Body of pancreas (tissue), 4 donors: ENCODE measurements around the gene ALDH1A1. TPM values are rescaled to one million over a fixed set of nuclear protein-coding genes. Genes with fewer than 3 reads are reported as not detected.

Experiments
- ATAC-seq: fragments of 150-250 bp; one replicate; pipeline ENCODE4 v1.9.1; 2016
- DNase-seq, 4 donors: peaks; one replicate each; pipeline ENCODE4 v3.0.0-alpha.2; 2019
- H3K27ac ChIP-seq, 4 donors: fragments of 200-600 bp; sonication (generic); 1 replicate in 3 of 4; 2 replicates in 1 of 4; pipeline versions ENCODE4 v1.5.1 to v1.6.1; 2016 to 2019; ENCODE audit warnings: mild to moderate bottlenecking in 1 of 4, mixed read lengths in 1 of 4, moderate library complexity in 1 of 4
- H3K27me3 ChIP-seq, 2 donors: fragments of 200-600 bp; sonication (generic); one replicate each; pipeline ENCODE4 v1.6.0; 2016; ENCODE audit warnings: mild to moderate bottlenecking in 1 of 2
- H3K36me3 ChIP-seq, 2 donors: fragments of 200-600 bp; sonication (generic); replicated peaks in 1 of 2; 2 replicates each; pipeline ENCODE4 v1.5.1; 2016; ENCODE audit warnings: low read depth in 2 of 2; ENCODE audit not compliant: insufficient read depth in 1 of 2
- H3K4me1 ChIP-seq: fragments of 200-600 bp; sonication (generic); one replicate; pipeline ENCODE4 v1.6.0; 2016
- H3K4me3 ChIP-seq, 2 donors: fragments of 200-600 bp; sonication (generic); 1 replicate in 1 of 2; 2 replicates in 1 of 2; pipeline ENCODE4 v1.5.1; 2016 to 2019
- H3K9me3 ChIP-seq, 3 donors: fragments of 200-600 bp; sonication (generic); 1 replicate in 2 of 3; 2 replicates in 1 of 3; pipeline ENCODE4 v1.5.1; 2016
- POLR2A ChIP-seq, 3 donors: fragments of 450-650 bp; IDR thresholded peaks; one replicate each; pipeline ENCODE4 v1.6.1; 2016; ENCODE audit warnings: antibody characterized with exemption in 3 of 3, mild to moderate bottlenecking in 2 of 3
- WGBS, 2 donors: methylation state at CpG; one replicate each; pipeline ENCODE4 v1.1.5; 2017; 5-methylcytosine and 5-hydroxymethylcytosine counted together
- intact Hi-C: fragments of 100-400 bp; cut with DNase I; formaldehyde crosslinking; loops from one replicate; pipeline ENCODE4 v1.15.1; 2023
- total RNA-seq, 2 donors: library from RNA; depleted of rRNA; stranded (reverse); fragments of >200 nt; gene quantifications; one replicate each; pipeline ENCODE4 v1.1.0, GENCODE V29; 2016
- TF ChIP-seq, protein P1 (sequence below), 7 experiments: fragments of 450-650 bp in 4 of 7; fragments of 200-600 bp in 3 of 7; sonication (generic) in 3 of 7; IDR thresholded peaks; one replicate each; pipeline ENCODE4 v1.5.1; 2016 to 2019; ENCODE audit warnings: antibody characterized with exemption in 7 of 7

ALDH1A1 gene
- 100 to 1,000 TPM in 1 of 2 donors, 10 to 100 TPM in 1; 87.7 to 184 TPM for total RNA-seq

DNA sequence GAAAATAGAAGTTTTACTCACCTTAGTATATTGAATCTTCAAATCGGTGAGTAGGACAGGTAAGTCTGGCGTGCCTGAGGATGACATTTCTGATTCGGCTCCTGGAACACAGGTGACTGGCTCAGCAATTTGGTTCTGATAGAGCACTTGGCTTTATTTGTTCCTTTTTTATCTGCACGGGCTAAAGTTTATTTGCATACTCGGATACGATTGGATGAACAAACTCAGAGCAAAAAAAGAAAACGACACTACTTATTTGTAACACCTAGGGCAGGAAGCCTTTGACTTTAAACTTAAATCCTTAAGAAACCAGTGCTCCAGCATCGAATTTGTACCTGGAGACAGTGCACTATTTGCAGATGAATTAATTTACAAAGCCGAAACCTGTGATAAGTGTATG lies at the start of gene ALDH1A1:
Gene ALDH1A1 (minus strand): TSS at position 140 of the 400 bp plus-strand sequence. CDS start 53 bp downstream, at position 87.
- WGBS, 2 donors, result 0% methylated on average over 9 of the region's 9 CpGs
- ATAC-seq (peak; percentile 89), DNase-seq (peak; percentile 65 to 81 (median 72))
- intact Hi-C loops, result no loop called here
- peak within 1 kb of the TSS; percentile 46 to 48 for H3K4me3 ChIP-seq
- H3K9me3 ChIP-seq, result no peaks in the 10 kb centered on the region
- peak within 1 kb of the TSS; percentile 60 to 89 (median 80) for H3K27ac ChIP-seq
- H3K36me3 ChIP-seq, result no peaks in the 10 kb centered on the region
- H3K27me3 ChIP-seq, result no peaks in the 10 kb centered on the region
- TF ChIP-seq, protein P1, sequence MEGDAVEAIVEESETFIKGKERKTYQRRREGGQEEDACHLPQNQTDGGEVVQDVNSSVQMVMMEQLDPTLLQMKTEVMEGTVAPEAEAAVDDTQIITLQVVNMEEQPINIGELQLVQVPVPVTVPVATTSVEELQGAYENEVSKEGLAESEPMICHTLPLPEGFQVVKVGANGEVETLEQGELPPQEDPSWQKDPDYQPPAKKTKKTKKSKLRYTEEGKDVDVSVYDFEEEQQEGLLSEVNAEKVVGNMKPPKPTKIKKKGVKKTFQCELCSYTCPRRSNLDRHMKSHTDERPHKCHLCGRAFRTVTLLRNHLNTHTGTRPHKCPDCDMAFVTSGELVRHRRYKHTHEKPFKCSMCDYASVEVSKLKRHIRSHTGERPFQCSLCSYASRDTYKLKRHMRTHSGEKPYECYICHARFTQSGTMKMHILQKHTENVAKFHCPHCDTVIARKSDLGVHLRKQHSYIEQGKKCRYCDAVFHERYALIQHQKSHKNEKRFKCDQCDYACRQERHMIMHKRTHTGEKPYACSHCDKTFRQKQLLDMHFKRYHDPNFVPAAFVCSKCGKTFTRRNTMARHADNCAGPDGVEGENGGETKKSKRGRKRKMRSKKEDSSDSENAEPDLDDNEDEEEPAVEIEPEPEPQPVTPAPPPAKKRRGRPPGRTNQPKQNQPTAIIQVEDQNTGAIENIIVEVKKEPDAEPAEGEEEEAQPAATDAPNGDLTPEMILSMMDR (IDR thresholded peaks at IDR 0.05), result no peak
- peak; percentile 55 to 94 (median 94) for TF ChIP-seq POLR2A (IDR thresholded peaks at IDR 0.05)
- H3K4me1 ChIP-seq, result peaks cover 44% of the 10 kb centered on the region

DNA sequence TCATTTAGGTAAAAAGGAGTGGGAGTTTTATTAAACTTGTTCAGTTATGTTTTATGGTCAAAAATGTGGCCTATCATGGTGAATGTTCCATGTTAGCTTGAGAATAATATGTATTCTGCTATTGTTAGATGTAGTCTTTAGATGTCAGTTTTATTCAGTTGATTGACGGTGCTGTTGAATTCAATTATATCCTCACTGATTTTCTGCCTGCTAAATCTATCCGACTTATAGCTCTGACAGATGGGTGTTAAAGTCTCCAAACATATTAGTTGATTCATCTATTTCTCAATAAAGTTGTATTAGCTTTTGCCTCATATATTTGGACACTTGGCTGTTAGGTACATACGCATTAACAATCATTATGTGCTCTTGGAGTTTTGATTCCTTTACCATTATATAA lies 49.0 kb upstream of the ALDH1A1 start:
- ATAC-seq (no peak), DNase-seq (no peak)
- WGBS, 2 donors, result 93 to 100% methylated on average over 3 of the region's 3 CpGs
- Histone ChIP-seq H3K27me3 (no peaks in the 10 kb centered on the region), H3K36me3 (no peaks in the 10 kb centered on the region), H3K9me3 (no peaks in the 10 kb centered on the region), H3K4me1 (peaks cover 9% of the 10 kb centered on the region), H3K4me3 (no peak overlapping the region), H3K27ac (no peak overlapping the region)
- TF ChIP-seq, protein P1 (IDR thresholded peaks at IDR 0.05), result no peak
- no peak for TF ChIP-seq POLR2A (IDR thresholded peaks at IDR 0.05)
- intact Hi-C loops, result no loop called here

DNA sequence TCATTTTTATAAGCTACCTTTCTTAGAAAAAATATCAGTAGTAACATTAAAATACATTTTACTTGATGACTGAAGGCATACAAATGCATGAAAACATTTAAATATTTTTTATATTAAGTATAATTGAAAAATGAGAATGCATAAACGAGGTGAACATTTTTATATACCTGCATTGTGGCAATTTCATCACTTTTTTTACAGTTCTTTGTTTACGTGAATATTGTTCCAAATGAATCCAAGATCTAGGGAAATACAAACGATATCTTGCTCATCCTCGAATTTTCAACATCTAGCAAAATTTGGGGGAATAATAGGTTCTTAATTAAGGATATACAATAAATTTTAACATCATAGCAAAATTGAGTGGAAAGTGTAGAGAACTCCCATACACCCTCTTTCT lies 45.5 kb upstream of the ALDH1A1 start:
- TF ChIP-seq, protein P1 (IDR thresholded peaks at IDR 0.05), result no peak
- TF ChIP-seq POLR2A (IDR thresholded peaks at IDR 0.05), result no peak
- no peaks in the 10 kb centered on the region for H3K36me3 ChIP-seq
- H3K4me3 ChIP-seq, result no peak overlapping the region
- WGBS, 2 donors, result 83 to 86% methylated on average over 4 of the region's 4 CpGs
- DNase-seq (no peak), ATAC-seq (no peak)
- H3K9me3 ChIP-seq, result no peaks in the 10 kb centered on the region
- intact Hi-C loops, result no loop called here
- peak overlapping the region in 2 of 4 donors; percentile 68 to 79 for H3K27ac ChIP-seq
- H3K4me1 ChIP-seq, result peaks cover 25% of the 10 kb centered on the region
- H3K27me3 ChIP-seq, result no peaks in the 10 kb centered on the region

DNA sequence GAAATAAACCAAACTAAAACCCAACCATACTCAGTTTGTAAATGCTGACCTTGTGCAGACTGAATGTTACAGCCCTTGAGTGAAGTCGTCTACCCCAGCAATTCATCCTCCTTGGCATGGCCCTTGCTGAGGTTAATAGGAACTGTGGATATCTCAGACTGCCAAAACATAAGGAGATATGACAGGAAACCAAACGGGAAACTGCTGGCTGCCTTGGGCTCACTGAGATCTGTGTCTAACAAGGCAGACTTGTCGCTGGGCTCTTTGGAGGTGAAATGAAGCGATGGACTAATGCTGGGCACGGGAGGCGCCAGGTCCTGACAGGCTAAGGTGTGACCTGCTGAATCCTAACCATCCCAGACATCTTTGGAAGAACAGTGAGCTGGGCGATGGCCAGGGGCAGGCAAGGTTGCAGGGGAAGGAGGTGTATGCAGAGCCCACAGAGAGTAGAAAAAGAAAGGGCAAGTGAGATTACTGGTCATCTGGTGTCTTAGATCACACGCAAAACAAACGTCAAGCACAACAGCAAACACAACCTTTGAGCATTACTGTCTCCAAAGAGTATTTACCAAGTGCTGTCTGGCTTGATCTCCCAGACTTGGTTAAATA lies 44.6 kb upstream of the ALDH1A1 start:
- ATAC-seq (peak; percentile 74), DNase-seq (peak; percentile 24 to 49 (median 27))
- TF ChIP-seq, protein P1 (IDR thresholded peaks at IDR 0.05), result no peak
- TF ChIP-seq POLR2A (IDR thresholded peaks at IDR 0.05), result peak in 1 of 3 donors; percentile 20
- Histone ChIP-seq H3K4me1 (peaks cover 25% of the 10 kb centered on the region), H3K9me3 (no peaks in the 10 kb centered on the region), H3K27ac (peak overlapping the region; percentile 37 to 79 (median 66)), H3K36me3 (no peaks in the 10 kb centered on the region), H3K4me3 (no peak overlapping the region), H3K27me3 (no peaks in the 10 kb centered on the region)
- intact Hi-C loops, result no loop called here
- 11 to 17% methylated on average over 9 of the region's 9 CpGs for WGBS, 2 donors
